ENCODE results near the gene NR1H2.

Gene NR1H2

GRCh38 chr19:50406156-50406820, 30.0 kb downstream of the NR1H2 start:
- no peak for DNase-seq

- no peak for DNase-seq
These were observed 30.6 kb downstream of the NR1H2 start for GRCh38 chr19:50406829-50407228.

GRCh38 chr19:50409347-50409746, 33.1 kb downstream of the NR1H2 start:
- DNase-seq = no peak

- DNase-seq = no peak
These were observed 33.9 kb downstream of the NR1H2 start for GRCh38 chr19:50410109-50410508.

GRCh38 chr19:50412419-50412818, 36.2 kb downstream of the NR1H2 start:
- no peak for DNase-seq

GRCh38 chr19:50413096-50413495, 36.8 kb downstream of the NR1H2 start:
- DNase-seq = no peak

- DNase-seq = no peak
These were observed 37.3 kb downstream of the NR1H2 start for GRCh38 chr19:50413531-50413930.

- no peak for DNase-seq
These were observed 38.8 kb downstream of the NR1H2 start for GRCh38 chr19:50414864-50415660.

GRCh38 chr19:50415661-50416033, 39.4 kb downstream of the NR1H2 start:
- DNase-seq = no peak

GRCh38 chr19:50416034-50416977, 40.0 kb downstream of the NR1H2 start:
- no peak for DNase-seq

GRCh38 chr19:50417111-50418081, 41.1 kb downstream of the NR1H2 start:
- DNase-seq = no peak

GRCh38 chr19:50418176-50419021, 42.1 kb downstream of the NR1H2 start, which contains the start of gene SPIB:
Gene SPIB (plus strand): TSS chr19:50418938. CDS start chr19:50418963, 25 bp downstream.
- no peak for DNase-seq

GRCh38 chr19:50419022-50419579, 42.8 kb downstream of the NR1H2 start:
- DNase-seq = no peak

GRCh38 chr19:50419580-50420035, 43.4 kb downstream of the NR1H2 start:
- DNase-seq = no peak

- DNase-seq = no peak
These were observed 43.9 kb downstream of the NR1H2 start for GRCh38 chr19:50420127-50420526.

- DNase-seq = no peak
These were observed 44.6 kb downstream of the NR1H2 start for GRCh38 chr19:50420808-50421207.

GRCh38 chr19:50422397-50423278, 46.4 kb downstream of the NR1H2 start:
- no peak for DNase-seq

- DNase-seq = no peak
These were observed 47.2 kb downstream of the NR1H2 start for GRCh38 chr19:50423279-50424113.

- DNase-seq = no peak
These were observed 49.3 kb downstream of the NR1H2 start for GRCh38 chr19:50425581-50425980.
